ENCODE results near the gene CRACR2B.

The CRACR2B gene

GRCh38 chr11:802018-802617, 25.6 kb upstream of the CRACR2B start:
- Histone ChIP-seq H3K27ac (ENCODE audit: low read depth, low read length) (no peak overlapping the region), H3K9me2 (replicated peaks; ENCODE audit: insufficient read depth, low read length) (no peaks in the 10 kb centered on the region), H3K27me3 (ENCODE audit: low read length) (no peaks in the 10 kb centered on the region), H3K36me3 (ENCODE audit: low read length) (no peaks in the 10 kb centered on the region), H3K9me3 (ENCODE audit: insufficient read depth, low read length) (no peaks in the 10 kb centered on the region), H3K4me2 (ENCODE audit: low read depth, low read length, poor library complexity, severe bottlenecking) (no peak overlapping the region), H3K9ac (ENCODE audit: low read length) (no peak overlapping the region), H4K20me1 (ENCODE audit: low read depth, low read length) (no peaks in the 10 kb centered on the region), H3F3A (ENCODE audit: insufficient read depth) (no peaks in the 10 kb centered on the region; the same call in 1 of the 2 replicates), H2AFZ (ENCODE audit: low read depth, low read length, severe bottlenecking) (no peak overlapping the region), H3K79me2 (ENCODE audit: insufficient read depth, low read length) (no peaks in the 10 kb centered on the region), H3K4me3 (ENCODE audit: insufficient read depth, low read length, poor library complexity, severe bottlenecking) (no peak overlapping the region)
- TF ChIP-seq EZH2phosphoT487 (conservative IDR thresholded peaks at IDR 0.05; ENCODE audit: low read length) (no peak), CTCF (IDR thresholded peaks at IDR 0.05; ENCODE audit: insufficient read depth, low read length, poor library complexity, severe bottlenecking) (no peak)

GRCh38 chr11:802693-803466, 24.8 kb upstream of the CRACR2B start:
- no peaks in the 10 kb centered on the region for H4K20me1 ChIP-seq (ENCODE audit: low read depth, low read length)
- H3K27ac ChIP-seq (ENCODE audit: low read depth, low read length), result no peak overlapping the region
- no peak overlapping the region for H3K4me3 ChIP-seq (ENCODE audit: insufficient read depth, low read length, poor library complexity, severe bottlenecking)
- peaks cover 4% of the 10 kb centered on the region for H3F3A ChIP-seq (ENCODE audit: insufficient read depth)
- no peak overlapping the region for H3K4me2 ChIP-seq (ENCODE audit: low read depth, low read length, poor library complexity, severe bottlenecking)
- H3K36me3 ChIP-seq (ENCODE audit: low read length), result no peaks in the 10 kb centered on the region
- H3K79me2 ChIP-seq (ENCODE audit: insufficient read depth, low read length), result peaks cover 2% of the 10 kb centered on the region
- no peaks in the 10 kb centered on the region for H3K9me2 ChIP-seq (replicated peaks; ENCODE audit: insufficient read depth, low read length)
- no peaks in the 10 kb centered on the region for H3K9me3 ChIP-seq (ENCODE audit: insufficient read depth, low read length)
- no peak overlapping the region for H2AFZ ChIP-seq (ENCODE audit: low read depth, low read length, severe bottlenecking)
- H3K27me3 ChIP-seq (ENCODE audit: low read length), result no peaks in the 10 kb centered on the region
- H3K9ac ChIP-seq (ENCODE audit: low read length), result no peak overlapping the region
- no peak for TF ChIP-seq CTCF (IDR thresholded peaks at IDR 0.05; ENCODE audit: insufficient read depth, low read length, poor library complexity, severe bottlenecking)
- no peak for TF ChIP-seq EZH2phosphoT487 (conservative IDR thresholded peaks at IDR 0.05; ENCODE audit: low read length)

- Histone ChIP-seq H3K27ac (ENCODE audit: low read depth, low read length) (no peak overlapping the region), H3K9me3 (ENCODE audit: insufficient read depth, low read length) (no peaks in the 10 kb centered on the region), H3K4me3 (ENCODE audit: insufficient read depth, low read length, poor library complexity, severe bottlenecking) (no peak overlapping the region), H3K36me3 (ENCODE audit: low read length) (no peaks in the 10 kb centered on the region), H3K9me2 (replicated peaks; ENCODE audit: insufficient read depth, low read length) (no peaks in the 10 kb centered on the region), H2AFZ (ENCODE audit: low read depth, low read length, severe bottlenecking) (no peak overlapping the region), H3K9ac (ENCODE audit: low read length) (no peak overlapping the region), H4K20me1 (ENCODE audit: low read depth, low read length) (no peaks in the 10 kb centered on the region), H3K4me2 (ENCODE audit: low read depth, low read length, poor library complexity, severe bottlenecking) (peak overlapping the region; percentile 61), H3F3A (ENCODE audit: insufficient read depth) (peaks cover 8% of the 10 kb centered on the region), H3K27me3 (ENCODE audit: low read length) (no peaks in the 10 kb centered on the region), H3K79me2 (ENCODE audit: insufficient read depth, low read length) (peaks cover 7% of the 10 kb centered on the region)
- TF ChIP-seq CTCF (IDR thresholded peaks at IDR 0.05; ENCODE audit: insufficient read depth, low read length, poor library complexity, severe bottlenecking) (no peak), EZH2phosphoT487 (conservative IDR thresholded peaks at IDR 0.05; ENCODE audit: low read length) (no peak)
Observed at GRCh38 chr11:803467-803742, 24.3 kb upstream of the CRACR2B start.
